OCI-LY7 (cell line): ENCODE measurements around the gene ALOXE3. TPM values are rescaled to one million over a fixed set of nuclear protein-coding genes. Genes with fewer than 3 reads are reported as not detected.
A peak's percentile ranks its signal among the peaks of the same experiment; 100 is the strongest.

Source experiments
- BruUV-seq: library from RNA; stranded (reverse); fragments of 400-500 nt; replicated peaks from 2 replicates; lab custom pipeline; 2021; lab: Mats Ljungman, UMichigan
- CTCF ChIA-PET: fragments of 300-600 bp; sonication (Branson Sonifier 250); formaldehyde crosslinking; loops from one replicate; lab custom pipeline; 2022; ENCODE audit warnings: antibody characterized with exemption; ENCODE audit not compliant: unreplicated experiment; lab: Charles Lee
- POLR2A ChIA-PET: fragments of 300-600 bp; sonication (Branson Sonifier 250); formaldehyde crosslinking; loops from one replicate; lab custom pipeline; 2022; ENCODE audit warnings: antibody characterized with exemption; lab: Charles Lee
- DNase-seq: peaks from one replicate; pipeline ENCODE4 v3.0.0-alpha.2; 2015; ENCODE audit warnings: low spot score
- H2AFZ ChIP-seq: fragments of 200-600 bp; sonication (generic), shearing (Covaris generic); 2 replicates; pipeline ENCODE4 v1.6.1; 2014; ENCODE audit warnings: mild to moderate bottlenecking, antibody characterized with exemption, low read length, moderate library complexity
- H3K27ac ChIP-seq: fragments of 200-600 bp; sonication (generic); 2 replicates; pipeline ENCODE4 v1.5.1; 2014; ENCODE audit warnings: mixed run types, low read depth, mild to moderate bottlenecking, moderate library complexity, low read length, inconsistent platforms; ENCODE audit not compliant: poor library complexity, severe bottlenecking
- H3K36me3 ChIP-seq: fragments of 200-600 bp; sonication (generic); 2 replicates; pipeline ENCODE4 v1.6.1; 2014; ENCODE audit warnings: mild to moderate bottlenecking, antibody characterized with exemption, low read length, moderate library complexity, mixed read lengths; ENCODE audit not compliant: insufficient read depth
- H3K4me1 ChIP-seq: fragments of 200-600 bp; sonication (generic); 2 replicates; pipeline ENCODE4 v1.5.1; 2014; ENCODE audit warnings: mild to moderate bottlenecking, low read length; ENCODE audit not compliant: insufficient read depth, poor library complexity, severe bottlenecking
- H3K4me2 ChIP-seq: fragments of 200-600 bp; sonication (generic); 2 replicates; pipeline ENCODE4 v1.6.1; 2014; ENCODE audit warnings: mild to moderate bottlenecking, low read length
- H3K4me3 ChIP-seq: fragments of 200-600 bp; sonication (generic); 2 replicates; pipeline ENCODE4 v1.5.1; 2014; ENCODE audit warnings: mild to moderate bottlenecking, low read depth, low read length; ENCODE audit not compliant: poor library complexity, severe bottlenecking
- H3K79me2 ChIP-seq: fragments of 200-600 bp; sonication (generic); 2 replicates; pipeline ENCODE4 v1.6.1; 2016; ENCODE audit warnings: low read depth, mild to moderate bottlenecking, low read length, moderate library complexity, mixed read lengths; ENCODE audit not compliant: insufficient read depth
- H3K9me2 ChIP-seq: fragments of 200-600 bp; sonication (generic); 2 replicates; pipeline ENCODE4 v1.6.1; 2016; ENCODE audit warnings: mild to moderate bottlenecking, low read length, mixed read lengths; ENCODE audit not compliant: insufficient read depth
- H3K9me3 ChIP-seq: fragments of 200-600 bp; sonication (generic); 2 replicates; pipeline ENCODE4 v1.6.1; 2014; ENCODE audit warnings: mild to moderate bottlenecking, mixed run types, low read length, mixed read lengths
- H4K20me1 ChIP-seq: fragments of 200-600 bp; sonication (generic); 2 replicates; pipeline ENCODE4 v1.6.1; 2014; ENCODE audit warnings: mild to moderate bottlenecking, antibody characterized with exemption, low read length, moderate library complexity, mixed read lengths; ENCODE audit not compliant: insufficient read depth
- CTCF ChIP-seq: fragments of 200-600 bp; sonication (generic); conservative IDR thresholded peaks from 2 replicates; pipeline ENCODE4 v1.5.1; 2014; ENCODE audit warnings: mild to moderate bottlenecking, antibody characterized with exemption, low read length, moderate library complexity, mixed read lengths
- EZH2phosphoT487 ChIP-seq: fragments of 200-600 bp; sonication (generic); IDR thresholded peaks from 2 replicates; pipeline ENCODE4 v1.6.1; 2018; ENCODE audit warnings: low read depth, borderline replicate concordance, mild to moderate bottlenecking, mixed run types, antibody characterized with exemption, low read length, moderate library complexity, mixed read lengths
- intact Hi-C: fragments of 100-400 bp; cut with micrococcal nuclease; formaldehyde crosslinking; loops from one replicate; pipeline ENCODE4 v1.10.0; 2022; ENCODE audit not compliant: unreplicated experiment
- total RNA-seq, 2 experiments: library from RNA; depleted of rRNA in 1 of 2; stranded (reverse); fragments of >200 nt in 1 of 2; shearing (Covaris generic) in 1 of 2; gene quantifications; 2 replicates each; pipeline ENCODE4 v1.2.3, GENCODE V29; 2014 to 2022

ALOXE3 gene
- total RNA-seq, 2 experiments from 2014 or later: 0.10 TPM; not detected in 1

GRCh38 chr17:8126491-8127066 is 8.3 kb upstream of the ALOXE3 start:
- POLR2A ChIA-PET: interaction anchor here (0.9 to 1.7 kb wide), 4 partner anchors 11 to 65 kb away, joined by 3 to 5 read pairs (median 4); no protein-coding TSS in a partner anchor
- Histone ChIP-seq H3K4me2 (peak overlapping the region; percentile 98), H3K9me2 (no peaks in the 10 kb centered on the region), H3K27ac (peak overlapping the region; percentile 40), H3K36me3 (no peaks in the 10 kb centered on the region), H4K20me1 (0 out of 2 replicates have a peak, but pooled peaks cover 3% of the 10 kb centered on the region), H3K9me3 (no peaks in the 10 kb centered on the region), H3K79me2 (no peaks in the 10 kb centered on the region), H3K4me3 (peak overlapping the region; percentile 79), H2AFZ (peak overlapping the region; percentile 80; the same call in 1 of the 2 replicates), H3K4me1 (peaks cover 40% of the 10 kb centered on the region)
- CTCF ChIA-PET: interaction anchor here (1.0 kb wide), 1 partner anchor 11 kb away, joined by 3 read pairs; no protein-coding TSS in a partner anchor
- peak; percentile 65 for DNase-seq
- BruUV-seq: no TSS peak
- intact Hi-C loops: no loop called here
- no peak for TF ChIP-seq CTCF
- no peak for TF ChIP-seq EZH2phosphoT487

- peak overlapping the region; percentile 98 for H3K4me2 ChIP-seq
- H4K20me1 ChIP-seq: 0 out of 2 replicates have a peak, but pooled peaks cover 3% of the 10 kb centered on the region
- TF ChIP-seq CTCF (no peak), EZH2phosphoT487 (no peak)
- no peaks in the 10 kb centered on the region for H3K79me2 ChIP-seq
- H3K4me1 ChIP-seq: peaks cover 42% of the 10 kb centered on the region
- peak overlapping the region; percentile 80 for H2AFZ ChIP-seq
- H3K4me3 ChIP-seq: peak overlapping the region; percentile 79
- ChIA-PET CTCF (no interaction called here), POLR2A (interaction anchor here (0.9 to 1.7 kb wide), 4 partner anchors 12 to 66 kb away, joined by 3 to 5 read pairs (median 4); no protein-coding TSS in a partner anchor)
- no peaks in the 10 kb centered on the region for H3K36me3 ChIP-seq
- H3K27ac ChIP-seq: peak overlapping the region; percentile 40
- no peaks in the 10 kb centered on the region for H3K9me3 ChIP-seq
- intact Hi-C loops: loop anchor here (1.0 kb wide), 2 partner anchors 13 to 257 kb away; partner anchors contain the start of gene RPL26
- DNase-seq: peak; percentile 51
- no TSS peak for BruUV-seq
- no peaks in the 10 kb centered on the region for H3K9me2 ChIP-seq
Observed at GRCh38 chr17:8125947-8126490, 7.7 kb upstream of the ALOXE3 start.
